ENCODE results near the gene CRHR2. TPM values are rescaled to one million over a fixed set of nuclear protein-coding genes. Genes with fewer than 3 reads are reported as not detected.

The CRHR2 gene
- total RNA-seq, 2 experiments from 2014 or later: not detected

GRCh38 chr7:30694218-30694745 lies 12.0 kb upstream of the CRHR2 start:
- Mint-ChIP-seq H3K27me3 (no peaks in the 10 kb centered on the region), H3K4me3 (no peak overlapping the region), H3K36me3 (ENCODE audit: low read depth) (no peaks in the 10 kb centered on the region), H3K4me1 (peaks cover 3% of the 10 kb centered on the region), H3K27ac (no peak overlapping the region), H3K9me3 (ENCODE audit: low read depth) (no peaks in the 10 kb centered on the region)
- ChIA-PET CTCF (no interaction called here), POLR2A (no interaction called here)
- no peak for ATAC-seq
- intact Hi-C loops (cut with DNase I, micrococcal nuclease): no loop called here
- no peak for DNase-seq

- Mint-ChIP-seq H3K27me3 (no peaks in the 10 kb centered on the region), H3K4me1 (peaks cover 3% of the 10 kb centered on the region), H3K27ac (no peak overlapping the region), H3K36me3 (ENCODE audit: low read depth) (no peaks in the 10 kb centered on the region), H3K4me3 (no peak overlapping the region), H3K9me3 (ENCODE audit: low read depth) (no peaks in the 10 kb centered on the region)
- CTCF ChIA-PET: interaction anchor here (1.1 kb wide), 1 partner anchor 9 kb away, joined by 3 read pairs; no protein-coding TSS in a partner anchor
- POLR2A ChIA-PET: no interaction called here
- no peak for DNase-seq
- intact Hi-C loops (cut with DNase I, micrococcal nuclease): no loop called here
- no peak for ATAC-seq
Observed at GRCh38 chr7:30692882-30693281, 10.6 kb upstream of the CRHR2 start.

- H3K9me3 Mint-ChIP-seq (ENCODE audit: low read depth): no peaks in the 10 kb centered on the region
- no peaks in the 10 kb centered on the region for H3K4me1 Mint-ChIP-seq
- ChIA-PET POLR2A (no interaction called here), CTCF (interaction anchor here (1.1 kb wide), 1 partner anchor 9 kb away, joined by 3 read pairs; no protein-coding TSS in a partner anchor)
- no peak overlapping the region for H3K27ac Mint-ChIP-seq
- no peaks in the 10 kb centered on the region for H3K36me3 Mint-ChIP-seq (ENCODE audit: low read depth)
- intact Hi-C loops (cut with DNase I, micrococcal nuclease): no loop called here
- DNase-seq: no peak
- H3K4me3 Mint-ChIP-seq: no peak overlapping the region
- ATAC-seq: no peak
- H3K27me3 Mint-ChIP-seq: no peaks in the 10 kb centered on the region
Observed at GRCh38 chr7:30692438-30692837, 10.2 kb upstream of the CRHR2 start.

DNA sequence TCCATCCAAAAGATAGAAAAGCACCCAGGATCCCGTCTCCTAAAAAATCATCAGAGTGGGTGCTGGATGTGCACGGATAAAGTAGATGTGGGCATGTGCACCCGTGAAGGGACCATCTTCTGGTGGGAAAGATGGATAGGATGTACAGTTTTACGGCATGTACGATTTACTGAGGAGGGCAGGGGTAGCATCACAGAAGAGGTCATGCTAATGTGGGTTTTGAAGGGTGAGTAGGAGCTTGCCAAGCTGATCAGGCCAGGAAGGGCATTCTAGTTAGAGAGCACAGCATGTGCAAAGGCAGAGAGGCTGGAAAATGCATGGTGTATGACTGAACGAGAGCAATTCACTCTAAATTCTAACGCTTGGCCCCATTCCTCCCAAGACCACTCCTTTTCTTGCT lies 7.8 kb upstream of the CRHR2 start:
- intact Hi-C loops (cut with DNase I, micrococcal nuclease): no loop called here
- no peak for ATAC-seq
- ChIA-PET POLR2A (no interaction called here), CTCF (interaction anchor here (0.5 kb wide), 1 partner anchor 45 kb away, joined by 3 read pairs; no protein-coding TSS in a partner anchor)
- Mint-ChIP-seq H3K27ac (no peak overlapping the region), H3K9me3 (ENCODE audit: low read depth) (no peaks in the 10 kb centered on the region), H3K36me3 (ENCODE audit: low read depth) (no peaks in the 10 kb centered on the region), H3K4me1 (no peaks in the 10 kb centered on the region), H3K27me3 (no peaks in the 10 kb centered on the region), H3K4me3 (no peak overlapping the region)
- DNase-seq: no peak

- intact Hi-C loops (cut with DNase I, micrococcal nuclease): no loop called here
- ChIA-PET POLR2A (no interaction called here), CTCF (no interaction called here)
- no peak overlapping the region for H3K4me3 Mint-ChIP-seq
- no peaks in the 10 kb centered on the region for H3K36me3 Mint-ChIP-seq (ENCODE audit: low read depth)
- no peaks in the 10 kb centered on the region for H3K4me1 Mint-ChIP-seq
- H3K27ac Mint-ChIP-seq: no peak overlapping the region
- peaks cover 4% of the 10 kb centered on the region for H3K27me3 Mint-ChIP-seq
- no peak for ATAC-seq
- H3K9me3 Mint-ChIP-seq (ENCODE audit: low read depth): no peaks in the 10 kb centered on the region
- no peak for DNase-seq
Observed at GRCh38 chr7:30688718-30689221, 6.5 kb upstream of the CRHR2 start.

DNA sequence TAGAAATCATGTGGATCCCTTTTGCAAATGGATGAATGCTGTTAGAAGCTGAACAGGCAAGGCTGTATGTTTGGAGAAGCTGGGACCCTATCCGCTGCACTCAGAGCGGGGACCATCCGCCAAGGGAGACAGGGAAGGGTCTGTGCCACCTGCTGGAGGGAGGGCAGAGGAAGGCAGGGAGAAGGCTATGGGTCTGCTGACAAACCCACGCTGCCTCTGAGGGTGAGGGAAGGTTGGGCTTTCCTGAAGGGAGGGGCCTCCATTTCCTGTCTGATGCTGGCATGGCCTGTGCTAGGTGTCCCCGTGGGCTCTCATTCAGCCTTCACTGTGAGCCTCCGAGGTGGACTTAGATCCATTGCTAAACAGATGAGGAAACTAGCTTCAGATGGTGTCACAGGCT lies 5.3 kb upstream of the CRHR2 start:
- Mint-ChIP-seq H3K27ac (no peak overlapping the region), H3K27me3 (peaks cover 12% of the 10 kb centered on the region), H3K36me3 (ENCODE audit: low read depth) (no peaks in the 10 kb centered on the region), H3K4me3 (no peak overlapping the region), H3K4me1 (peaks cover 2% of the 10 kb centered on the region), H3K9me3 (ENCODE audit: low read depth) (no peaks in the 10 kb centered on the region)
- ChIA-PET POLR2A (no interaction called here), CTCF (no interaction called here)
- DNase-seq (no peak), ATAC-seq (no peak)
- intact Hi-C loops (cut with DNase I, micrococcal nuclease): no loop called here

- no peaks in the 10 kb centered on the region for H3K9me3 Mint-ChIP-seq (ENCODE audit: low read depth)
- no peak for ATAC-seq
- H3K36me3 Mint-ChIP-seq (ENCODE audit: low read depth): no peaks in the 10 kb centered on the region
- ChIA-PET CTCF (interaction anchor here (0.8 to 1.6 kb wide), 2 partner anchors 8 to 56 kb away, joined by 3 to 4 read pairs; no protein-coding TSS in a partner anchor), POLR2A (no interaction called here)
- H3K27ac Mint-ChIP-seq: no peak overlapping the region
- peaks cover 7% of the 10 kb centered on the region for H3K4me1 Mint-ChIP-seq
- no peak overlapping the region for H3K4me3 Mint-ChIP-seq
- H3K27me3 Mint-ChIP-seq: peaks cover 29% of the 10 kb centered on the region
- DNase-seq: no peak
- intact Hi-C loops (cut with DNase I, micrococcal nuclease): loop anchor here in 1 of 2 experiments (5.0 kb wide), 1 partner anchor 58 kb away; no protein-coding TSS in a partner anchor
Observed at GRCh38 chr7:30684351-30684750, 2.1 kb upstream of the CRHR2 start.

- H3K9me3 Mint-ChIP-seq (ENCODE audit: low read depth): no peaks in the 10 kb centered on the region
- H3K4me1 Mint-ChIP-seq: peaks cover 7% of the 10 kb centered on the region
- ChIA-PET CTCF (interaction anchor here (0.6 to 2.3 kb wide), 5 partner anchors 9 to 300 kb away, joined by 3 to 14 read pairs (median 3); no protein-coding TSS in a partner anchor), POLR2A (no interaction called here)
- no peaks in the 10 kb centered on the region for H3K36me3 Mint-ChIP-seq (ENCODE audit: low read depth)
- H3K27me3 Mint-ChIP-seq: peaks cover 34% of the 10 kb centered on the region
- no peak overlapping the region for H3K27ac Mint-ChIP-seq
- intact Hi-C loops (cut with DNase I, micrococcal nuclease): loop anchor here in 1 of 2 experiments (5.0 kb wide), 1 partner anchor 58 kb away; no protein-coding TSS in a partner anchor
- ATAC-seq (no peak), DNase-seq (no peak)
- no peak overlapping the region for H3K4me3 Mint-ChIP-seq
Observed at GRCh38 chr7:30683816-30684215, 1.6 kb upstream of the CRHR2 start.

- Mint-ChIP-seq H3K36me3 (ENCODE audit: low read depth) (no peaks in the 10 kb centered on the region), H3K27me3 (peaks cover 40% of the 10 kb centered on the region), H3K9me3 (ENCODE audit: low read depth) (no peaks in the 10 kb centered on the region), H3K4me3 (no peak overlapping the region), H3K27ac (no peak overlapping the region), H3K4me1 (peaks cover 7% of the 10 kb centered on the region)
- ChIA-PET CTCF (interaction anchor here (0.6 to 2.3 kb wide), 6 partner anchors 9 to 300 kb away, joined by 3 to 14 read pairs (median 4); no protein-coding TSS in a partner anchor), POLR2A (no interaction called here)
- no peak for DNase-seq
- ATAC-seq: no peak
- intact Hi-C loops (cut with DNase I, micrococcal nuclease): loop anchor here in 1 of 2 experiments (5.0 kb wide), 1 partner anchor 59 kb away; no protein-coding TSS in a partner anchor
Observed at GRCh38 chr7:30683306-30683705, 1.1 kb upstream of the CRHR2 start.

DNA sequence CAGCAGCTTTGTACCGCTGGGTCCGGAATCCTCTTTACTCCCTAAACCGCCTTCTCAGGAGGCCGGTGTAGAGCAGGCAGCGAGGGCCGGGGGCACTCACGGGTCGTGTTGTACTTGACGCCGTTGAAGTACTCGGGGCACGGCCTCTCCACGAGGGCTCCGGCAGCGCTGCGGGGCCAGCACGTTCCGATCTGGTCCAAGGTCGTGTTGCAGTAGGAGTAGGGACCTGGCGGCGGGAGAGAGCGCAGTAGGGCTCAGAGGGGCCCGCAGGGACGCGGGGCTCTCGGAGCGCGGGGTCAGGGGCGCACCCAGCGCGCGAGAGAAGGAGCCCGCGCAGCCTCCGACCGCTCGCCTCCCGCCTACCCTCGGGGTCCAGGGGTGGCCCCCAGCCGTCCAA lies 443 bp downstream of the CRHR2 start:
- intact Hi-C loops (cut with DNase I, micrococcal nuclease): loop anchor here (1.0 to 5.0 kb wide), 2 partner anchors 56 to 60 kb away; no protein-coding TSS in a partner anchor
- ATAC-seq (peak; percentile 7), DNase-seq (peak; percentile 24)
- Mint-ChIP-seq H3K9me3 (ENCODE audit: low read depth) (no peaks in the 10 kb centered on the region), H3K27ac (no peak overlapping the region), H3K4me3 (peak overlapping the region; percentile 40), H3K4me1 (peaks cover 7% of the 10 kb centered on the region), H3K27me3 (peaks cover 47% of the 10 kb centered on the region), H3K36me3 (ENCODE audit: low read depth) (no peaks in the 10 kb centered on the region)
- ChIA-PET POLR2A (interaction anchor here (0.7 to 1.2 kb wide), 2 partner anchors 68 to 204 kb away, joined by 3 read pairs; partner anchors contain the start of gene NOD1), CTCF (interaction anchor here (1.7 to 2.3 kb wide), 2 partner anchors 56 to 58 kb away, joined by 6 to 14 read pairs; no protein-coding TSS in a partner anchor)

DNA sequence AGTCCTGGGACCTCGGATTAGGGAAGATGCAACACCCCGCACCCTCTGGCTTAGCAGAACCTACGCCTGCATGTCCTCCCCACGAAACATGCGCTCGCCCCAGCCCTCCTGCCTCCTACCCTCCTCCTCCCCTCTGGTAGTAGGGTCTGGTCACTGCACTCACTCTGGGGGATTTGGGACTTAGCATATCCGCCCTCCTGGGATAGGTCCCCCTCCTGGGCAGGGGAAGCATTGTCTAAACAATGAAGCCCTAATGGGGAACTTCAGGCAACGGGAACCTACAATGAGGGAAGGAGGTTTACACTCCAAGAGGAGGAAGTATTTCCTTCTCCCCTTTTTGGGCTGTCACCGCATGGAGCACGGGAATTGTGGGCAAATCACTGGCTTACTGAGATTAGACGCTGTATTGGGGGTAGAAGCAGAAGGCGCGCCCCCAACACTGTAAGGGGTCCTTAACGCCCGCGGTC lies 892 bp downstream of the CRHR2 start:
- H3K27ac Mint-ChIP-seq: no peak overlapping the region
- ATAC-seq (no peak), DNase-seq (no peak)
- intact Hi-C loops (cut with DNase I, micrococcal nuclease): loop anchor here in 1 of 2 experiments (5.0 kb wide), 1 partner anchor 61 kb away; no protein-coding TSS in a partner anchor
- peaks cover 49% of the 10 kb centered on the region for H3K27me3 Mint-ChIP-seq
- no peaks in the 10 kb centered on the region for H3K36me3 Mint-ChIP-seq (ENCODE audit: low read depth)
- peaks cover 7% of the 10 kb centered on the region for H3K4me1 Mint-ChIP-seq
- H3K4me3 Mint-ChIP-seq: peak overlapping the region; percentile 40
- H3K9me3 Mint-ChIP-seq (ENCODE audit: low read depth): no peaks in the 10 kb centered on the region
- POLR2A ChIA-PET: interaction anchor here (1.2 kb wide), 1 partner anchor 203 kb away, joined by 3 read pairs; the partner anchor contains the start of gene NOD1
- CTCF ChIA-PET: no interaction called here

GRCh38 chr7:30679664-30680063 lies 2.6 kb downstream of the CRHR2 start:
- ATAC-seq (no peak), DNase-seq (no peak)
- POLR2A ChIA-PET: no interaction called here
- intact Hi-C loops (cut with DNase I, micrococcal nuclease): loop anchor here in 1 of 2 experiments (5.0 kb wide), 1 partner anchor 63 kb away; no protein-coding TSS in a partner anchor
- no peaks in the 10 kb centered on the region for H3K36me3 Mint-ChIP-seq (ENCODE audit: low read depth)
- H3K27me3 Mint-ChIP-seq: peaks cover 47% of the 10 kb centered on the region
- no peak overlapping the region for H3K4me3 Mint-ChIP-seq
- CTCF ChIA-PET: interaction anchor here (0.7 to 2.9 kb wide), 3 partner anchors 57 to 1850 kb away, joined by 3 to 9 read pairs (median 3); no protein-coding TSS in a partner anchor
- no peaks in the 10 kb centered on the region for H3K9me3 Mint-ChIP-seq (ENCODE audit: low read depth)
- no peak overlapping the region for H3K27ac Mint-ChIP-seq
- H3K4me1 Mint-ChIP-seq: peaks cover 7% of the 10 kb centered on the region
